Spleen (tissue), 11 donors: ENCODE data around the gene EPHB1. TPM values are rescaled to one million over a fixed set of nuclear protein-coding genes. Genes with fewer than 3 reads are reported as not detected.

Source experiments
- DNase-seq: peaks from one replicate; pipeline ENCODE4 v3.0.0-alpha.2; 2020
- H3K27ac ChIP-seq, 8 donors: fragments of 200-600 bp; sonication (generic) in 7 of 8; 1 replicate in 4 of 8; 2 replicates in 4 of 8; pipeline versions ENCODE4 v1.5.0 to v1.8.0; 2016 to 2021; ENCODE audit warnings: inconsistent platforms in 4 of 8, mild to moderate bottlenecking in 4 of 8, moderate library complexity in 1 of 8
- H3K27me3 ChIP-seq, 7 donors: fragments of 200-600 bp; sonication (generic) in 6 of 7; replicated peaks in 1 of 7; 1 replicate in 4 of 7; 2 replicates in 3 of 7; pipeline versions ENCODE4 v1.5.0 to v1.8.0; 2016 to 2021; ENCODE audit warnings: inconsistent platforms in 3 of 7, mild to moderate bottlenecking in 1 of 7
- H3K36me3 ChIP-seq, 6 donors: fragments of 200-600 bp; sonication (generic) in 5 of 6; 1 replicate in 4 of 6; 2 replicates in 2 of 6; pipeline versions ENCODE4 v1.5.0 to v1.8.0; 2016 to 2021; ENCODE audit warnings: inconsistent platforms in 2 of 6
- H3K4me1 ChIP-seq, 6 donors: fragments of 200-600 bp; sonication (generic) in 5 of 6; 1 replicate in 3 of 6; 2 replicates in 3 of 6; pipeline versions ENCODE4 v1.5.0 to v1.8.0; 2016 to 2021; ENCODE audit warnings: inconsistent platforms in 3 of 6
- H3K4me3 ChIP-seq, 8 donors: fragments of 200-600 bp; sonication (generic) in 7 of 8; 1 replicate in 4 of 8; 2 replicates in 4 of 8; pipeline versions ENCODE4 v1.5.0 to v1.8.0; 2016 to 2021; ENCODE audit warnings: inconsistent platforms in 4 of 8, mild to moderate bottlenecking in 4 of 8, moderate library complexity in 2 of 8
- H3K9me3 ChIP-seq, 8 donors: fragments of 200-600 bp; sonication (generic) in 7 of 8; 1 replicate in 4 of 8; 2 replicates in 4 of 8; pipeline versions ENCODE4 v1.5.0 to v1.8.0; 2016 to 2021; ENCODE audit warnings: inconsistent platforms in 4 of 8
- POLR2A ChIP-seq, 3 donors: fragments of 450-650 bp; IDR thresholded peaks; one replicate each; pipeline ENCODE4 v1.5.1; 2017; ENCODE audit warnings: antibody characterized with exemption in 3 of 3, mild to moderate bottlenecking in 1 of 3
- POLR2AphosphoS5 ChIP-seq, 3 donors: sonication (generic); formaldehyde crosslinking; IDR thresholded peaks; one replicate each; pipeline ENCODE4 v1.5.1; 2017; ENCODE audit warnings: antibody characterized with exemption in 3 of 3
- WGBS, 5 donors: extraction: QIAGEN DNeasy Blood & Tissue Kit in 3 of 5; methylation state at CpG; one replicate each; pipeline versions ENCODE4 v1.1.5 to v1.1.7; 2013 to 2018; 5-methylcytosine and 5-hydroxymethylcytosine counted together
- intact Hi-C: fragments of 100-400 bp; cut with DNase I; formaldehyde crosslinking; loops from one replicate; pipeline ENCODE4 v1.15.0; 2023; ENCODE audit warnings: low total_unique reads
- polyA plus RNA-seq, 3 donors: library from polyadenylated mRNA; stranded (reverse); fragments of 200-250 nt; gene quantifications; one replicate each; pipeline ENCODE4 v1.2.1, GENCODE V29; 2013
- total RNA-seq, 7 donors: library from RNA; depleted of rRNA in 3 of 7; stranded (reverse); fragments of >200 nt in 3 of 7; fragmentation: NEBNext Ultra II Directional in 4 of 7; extraction: Animal tissue kit (Norgen Biotek cat#: 25700) in 4 of 7; gene quantifications; one replicate each; pipeline versions ENCODE4 v1.1.0 to v1.2.1, GENCODE V29; 2016 to 2021
- TF ChIP-seq, protein P1 (sequence below), 11 experiments: fragments of 200-600 bp in 7 of 11; fragments of 450-650 bp in 4 of 11; sonication (generic) in 4 of 11; IDR thresholded peaks in 8 of 11; conservative IDR thresholded peaks in 3 of 11; 1 replicate in 7 of 11; 2 replicates in 4 of 11; pipeline versions ENCODE4 v1.4.0 to v1.8.0; 2016 to 2021; ENCODE audit warnings: antibody characterized with exemption in 11 of 11, inconsistent platforms in 4 of 11, mild to moderate bottlenecking in 1 of 11
- donor health status: healthy with polysubstance abuse.
- donor health status: DM: no; HTN: no; CAD: no; lungs with moderate emphysema.
- donor health status: DM: no; HTN: no; CAD: no.
- donor health status: Bipolar disorder and iron deficiency.
- donor health status: healthy.
- donor health status: DM: no; HTN: no; CAD: no.
- donor health status: DM: yes; HTN: yes; CAD: no.

Gene EPHB1
- total and polyA plus RNA-seq, 10 donors = 0.20 to 14.0 (median 3.0) TPM

GRCh38 chr3:134988666-134989065, 193.6 kb downstream of the EPHB1 start:
- intact Hi-C loops = no loop called here
- 74 to 96% (median 83%) methylated on average over 2 of the region's 2 CpGs for WGBS, 5 donors
- H3K4me1 ChIP-seq = no peaks in the 10 kb centered on the region

DNA sequence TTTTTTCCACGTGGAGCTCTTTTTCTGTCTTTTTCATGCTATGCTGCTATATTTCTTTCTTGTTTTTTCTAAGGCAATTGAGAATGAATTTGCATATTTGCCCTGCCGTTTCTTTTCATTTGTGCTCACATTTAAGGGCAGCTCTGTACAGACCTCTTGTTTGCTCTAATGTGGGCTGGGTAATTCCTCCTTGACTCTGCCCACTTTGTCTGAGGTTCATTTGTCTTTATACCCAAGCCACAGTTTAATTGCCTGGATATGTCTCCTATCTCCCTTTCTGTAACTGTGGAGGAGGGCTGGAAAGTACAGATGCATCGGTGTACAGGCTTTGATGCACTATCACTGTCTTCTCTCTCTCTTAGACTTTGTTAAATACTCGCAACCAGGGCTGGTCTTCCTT, 195.9 kb downstream of the EPHB1 start:
- Histone ChIP-seq H3K4me3 (no peak overlapping the region), H3K27me3 (no peaks in the 10 kb centered on the region), H3K36me3 (no peaks in the 10 kb centered on the region), H3K4me1 (no peaks in the 10 kb centered on the region), H3K9me3 (no peaks in the 10 kb centered on the region), H3K27ac (no peak overlapping the region)
- no peak for DNase-seq
- TF ChIP-seq POLR2A (IDR thresholded peaks at IDR 0.05) (no peak), POLR2AphosphoS5 (IDR thresholded peaks at IDR 0.05) (no peak)
- intact Hi-C loops = no loop called here
- 63 to 76% (median 71%) methylated on average over 4 of the region's 4 CpGs for WGBS, 5 donors

More at GRCh38 chr3:134988666-134989065, 193.6 kb downstream of the EPHB1 start:
- no peak for DNase-seq
- Histone ChIP-seq H3K4me3 (no peak overlapping the region), H3K27ac (no peak overlapping the region), H3K9me3 (no peaks in the 10 kb centered on the region), H3K36me3 (no peaks in the 10 kb centered on the region), H3K27me3 (no peaks in the 10 kb centered on the region)
- no peak for TF ChIP-seq POLR2AphosphoS5 (IDR thresholded peaks at IDR 0.05)
- TF ChIP-seq, protein P1, sequence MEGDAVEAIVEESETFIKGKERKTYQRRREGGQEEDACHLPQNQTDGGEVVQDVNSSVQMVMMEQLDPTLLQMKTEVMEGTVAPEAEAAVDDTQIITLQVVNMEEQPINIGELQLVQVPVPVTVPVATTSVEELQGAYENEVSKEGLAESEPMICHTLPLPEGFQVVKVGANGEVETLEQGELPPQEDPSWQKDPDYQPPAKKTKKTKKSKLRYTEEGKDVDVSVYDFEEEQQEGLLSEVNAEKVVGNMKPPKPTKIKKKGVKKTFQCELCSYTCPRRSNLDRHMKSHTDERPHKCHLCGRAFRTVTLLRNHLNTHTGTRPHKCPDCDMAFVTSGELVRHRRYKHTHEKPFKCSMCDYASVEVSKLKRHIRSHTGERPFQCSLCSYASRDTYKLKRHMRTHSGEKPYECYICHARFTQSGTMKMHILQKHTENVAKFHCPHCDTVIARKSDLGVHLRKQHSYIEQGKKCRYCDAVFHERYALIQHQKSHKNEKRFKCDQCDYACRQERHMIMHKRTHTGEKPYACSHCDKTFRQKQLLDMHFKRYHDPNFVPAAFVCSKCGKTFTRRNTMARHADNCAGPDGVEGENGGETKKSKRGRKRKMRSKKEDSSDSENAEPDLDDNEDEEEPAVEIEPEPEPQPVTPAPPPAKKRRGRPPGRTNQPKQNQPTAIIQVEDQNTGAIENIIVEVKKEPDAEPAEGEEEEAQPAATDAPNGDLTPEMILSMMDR (IDR thresholded peaks at IDR 0.05 in 8 of 11, conservative IDR thresholded peaks at IDR 0.05 in 3 of 11) = no peak

DNA sequence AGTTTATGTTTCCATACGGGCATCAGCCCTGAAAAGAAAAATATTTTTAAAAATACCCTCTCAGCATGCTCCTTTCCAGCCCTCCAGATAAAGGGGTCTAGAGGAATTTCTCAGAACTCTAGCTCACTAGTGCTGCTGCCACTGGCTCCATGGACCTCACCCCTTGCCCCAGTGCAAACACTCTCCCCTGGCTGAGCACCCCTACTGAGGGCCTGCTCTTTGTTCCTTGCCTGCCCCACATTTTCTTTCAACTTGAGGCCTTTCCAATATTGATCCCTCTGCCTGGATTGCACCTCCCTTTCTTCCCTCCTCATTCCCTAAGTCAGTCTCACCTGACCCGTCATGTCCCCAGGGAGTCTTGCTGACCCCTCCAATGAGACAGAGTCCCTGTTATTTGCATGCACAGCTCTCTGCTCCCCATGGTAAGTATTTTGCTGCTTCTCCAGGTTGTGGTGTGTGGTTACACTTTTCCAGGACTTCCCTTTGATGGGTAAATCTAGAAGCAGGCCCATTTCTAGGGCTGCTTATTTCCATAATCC, 196.5 kb downstream of the EPHB1 start:
- Histone ChIP-seq H3K4me3 (no peak overlapping the region), H3K9me3 (no peaks in the 10 kb centered on the region), H3K4me1 (no peaks in the 10 kb centered on the region), H3K27me3 (no peaks in the 10 kb centered on the region), H3K36me3 (no peaks in the 10 kb centered on the region), H3K27ac (no peak overlapping the region)
- intact Hi-C loops = no loop called here
- TF ChIP-seq POLR2AphosphoS5 (IDR thresholded peaks at IDR 0.05) (no peak), POLR2A (IDR thresholded peaks at IDR 0.05) (no peak)
- TF ChIP-seq, protein P1 (IDR thresholded peaks at IDR 0.05 in 8 of 11, conservative IDR thresholded peaks at IDR 0.05 in 3 of 11) = no peak
- WGBS, 5 donors = 88 to 98% (median 91%) methylated on average over 2 of the region's 2 CpGs
- DNase-seq = no peak

DNA sequence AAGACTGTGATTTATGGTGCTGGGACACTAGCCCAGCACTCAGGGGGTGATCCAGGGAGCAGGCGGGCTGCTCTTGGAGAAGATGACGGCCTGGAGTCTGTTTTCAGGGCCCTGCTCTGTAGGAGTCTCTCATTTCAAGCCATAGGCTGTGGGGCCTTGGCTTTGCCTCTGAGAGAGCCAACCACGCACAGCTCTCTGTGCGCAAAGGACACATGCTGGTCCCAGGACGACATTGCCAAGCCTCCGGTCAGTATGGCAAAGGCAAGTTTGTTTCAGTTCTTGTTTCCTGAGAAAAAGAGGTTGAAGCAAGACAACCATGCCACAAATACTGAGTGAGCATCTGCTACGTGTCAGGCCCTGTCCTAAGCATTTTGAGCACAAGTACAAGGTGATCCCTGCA, 197.1 kb downstream of the EPHB1 start:
- Histone ChIP-seq H3K4me3 (no peak overlapping the region), H3K4me1 (no peaks in the 10 kb centered on the region), H3K27ac (no peak overlapping the region), H3K27me3 (no peaks in the 10 kb centered on the region), H3K36me3 (no peaks in the 10 kb centered on the region), H3K9me3 (no peaks in the 10 kb centered on the region)
- TF ChIP-seq POLR2A (IDR thresholded peaks at IDR 0.05) = no peak
- no peak for TF ChIP-seq POLR2AphosphoS5 (IDR thresholded peaks at IDR 0.05)
- TF ChIP-seq, protein P1 (IDR thresholded peaks at IDR 0.05 in 8 of 11, conservative IDR thresholded peaks at IDR 0.05 in 3 of 11) = no peak
- 89 to 95% (median 94%) methylated on average over 7 of the region's 7 CpGs for WGBS, 5 donors
- intact Hi-C loops = no loop called here
- no peak for DNase-seq

- Histone ChIP-seq H3K27ac (no peak overlapping the region), H3K9me3 (no peaks in the 10 kb centered on the region), H3K36me3 (no peaks in the 10 kb centered on the region), H3K4me3 (no peak overlapping the region), H3K27me3 (no peaks in the 10 kb centered on the region), H3K4me1 (no peaks in the 10 kb centered on the region)
- no peak for DNase-seq
- intact Hi-C loops = no loop called here
- TF ChIP-seq, protein P1 (IDR thresholded peaks at IDR 0.05 in 8 of 11, conservative IDR thresholded peaks at IDR 0.05 in 3 of 11) = no peak
- no peak for TF ChIP-seq POLR2AphosphoS5 (IDR thresholded peaks at IDR 0.05)
- no peak for TF ChIP-seq POLR2A (IDR thresholded peaks at IDR 0.05)
- whole genome bisulfite sequencing, 5 donors = 0 to 84% (median 44%) methylated on average over 1 of the region's 1 CpG
Measured at GRCh38 chr3:134992586-134992985, 197.5 kb downstream of the EPHB1 start.
